PFSK-1 (cell line): ENCODE data around the gene SYNDIG1.

Experiments used
- FOXP2 ChIP-seq: optimal IDR thresholded peaks from 2 replicates; pipeline ENCODE3; 2011; ENCODE audit warnings: borderline replicate concordance, control low read depth, inconsistent platforms; ENCODE audit not compliant: insufficient read depth; ENCODE audit errors: extremely low read length, extremely low read depth
- POLR2AphosphoS5 ChIP-seq: IDR thresholded peaks from 2 replicates; pipeline ENCODE4 v1.6.1; 2012; ENCODE audit warnings: low read depth, mild to moderate bottlenecking, control low read depth, low read length, moderate library complexity
- TAF1 ChIP-seq: IDR thresholded peaks from 2 replicates; pipeline ENCODE4 v1.6.1; 2012; ENCODE audit warnings: low read length, control low read depth, borderline replicate concordance; ENCODE audit not compliant: insufficient read depth

- TF ChIP-seq POLR2AphosphoS5, result no peak
- no peak for TF ChIP-seq TAF1
- no peak for TF ChIP-seq FOXP2
These were observed 198.4 kb downstream of the SYNDIG1 start for GRCh38 chr20:24667689-24668383.
